Cerebellar nuclear complex (tissue), 1 donor: Measurements from ENCODE around the gene KLF13.
A peak's percentile ranks its signal among the peaks of the same experiment; 100 is the strongest.

Experiments
- DNase-seq, 2 experiments: peaks; one replicate each; lab custom pipeline; 2025; lab: John Stamatoyannopoulos, UW

The KLF13 gene

DNA sequence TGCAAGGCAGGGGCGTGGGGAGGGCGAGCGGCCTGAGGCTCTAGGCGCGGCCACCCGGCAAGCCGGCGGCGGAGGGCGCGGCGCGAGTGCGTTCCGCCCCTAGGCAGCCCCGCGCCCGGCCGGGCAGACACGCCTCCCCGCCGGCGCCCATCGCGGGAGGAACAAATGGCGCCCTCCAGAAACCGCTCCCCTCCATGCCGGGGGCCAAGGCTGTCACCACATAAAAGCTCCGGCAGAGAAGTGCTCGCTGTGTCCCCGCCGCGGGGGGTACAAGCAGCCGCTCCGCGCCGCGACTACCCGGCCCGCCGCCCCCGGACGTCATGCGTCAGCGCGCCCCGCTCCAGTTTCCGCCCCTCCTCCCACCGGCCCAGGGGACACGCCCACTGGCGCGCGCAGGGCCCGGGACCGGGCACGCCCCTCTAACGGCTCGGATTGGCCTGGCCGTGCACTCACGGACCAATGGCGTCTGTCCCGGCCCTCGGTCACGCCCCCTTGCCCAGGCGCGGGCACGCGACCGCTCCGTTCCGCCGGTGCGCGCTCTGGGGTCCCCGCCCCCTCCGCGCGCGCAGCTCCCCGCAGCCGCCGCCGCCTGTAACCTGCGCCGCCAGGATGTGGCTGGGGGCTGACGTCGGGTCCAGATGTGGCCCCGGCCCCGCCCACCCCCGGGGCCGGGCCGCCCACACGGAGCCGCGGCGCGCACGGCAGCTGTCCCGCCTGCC lies at the start of gene KLF13:
KLF13 (plus strand) TSS at position 680 of the 719 bp plus-strand sequence. CDS start 378 bp downstream, outside the sequence.
- peak; percentile 88 to 90 for DNase-seq

DNA sequence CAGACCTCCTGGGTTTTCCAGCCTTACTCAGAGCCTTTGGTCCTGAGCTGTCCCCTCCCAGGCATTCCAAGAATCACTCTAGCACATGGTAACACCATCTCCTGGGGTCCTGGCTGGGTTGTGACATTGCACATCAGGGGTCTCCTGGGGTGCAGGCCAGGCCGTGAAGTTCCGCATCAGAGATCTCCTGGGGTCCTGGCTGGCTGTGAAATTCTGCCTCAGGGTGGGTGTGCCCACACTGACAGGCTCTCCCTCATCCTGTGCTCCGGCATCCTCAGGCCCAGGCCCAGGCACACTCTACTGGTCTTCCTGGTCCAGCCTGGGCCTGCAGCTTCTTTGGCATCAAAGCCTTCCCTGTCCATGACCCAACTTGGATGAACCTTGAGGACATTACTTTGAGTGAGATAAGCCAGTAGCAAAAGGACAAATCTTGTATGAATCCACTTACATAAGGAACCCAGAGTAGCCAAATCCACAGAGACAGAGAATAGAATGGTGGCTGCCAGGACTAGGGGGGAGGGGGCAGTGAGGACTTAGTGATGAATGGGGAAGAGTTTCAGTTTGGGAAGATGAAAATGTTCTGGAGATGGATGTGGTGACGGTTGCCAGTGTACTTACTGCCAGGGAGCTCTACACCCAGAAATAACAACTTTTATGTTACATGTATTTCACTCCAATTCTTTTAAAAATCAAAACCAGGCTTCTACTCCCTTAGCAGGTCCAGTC lies 49.1 kb upstream of the KLF13 start:
- no peak for DNase-seq

DNA sequence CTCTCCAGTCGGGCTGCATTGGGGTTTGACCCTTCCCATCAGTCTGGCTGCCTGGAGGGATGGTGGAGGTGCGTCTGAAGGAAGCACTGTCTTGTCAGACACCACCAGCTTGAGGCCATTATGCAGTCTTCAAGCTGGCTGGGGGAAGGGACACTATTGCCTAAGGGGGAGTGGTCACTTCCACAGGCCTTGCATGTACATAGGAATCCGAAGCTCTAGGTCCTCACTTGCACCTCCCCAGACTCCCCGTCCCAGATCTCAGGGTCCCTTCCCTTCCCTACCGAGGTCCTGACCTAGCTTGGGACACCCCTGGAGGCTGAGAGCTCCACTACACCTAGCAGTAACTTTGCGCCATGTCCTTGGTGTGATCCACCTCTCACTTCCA lies 48.6 kb upstream of the KLF13 start:
- DNase-seq, result no peak

GRCh38 chr15:31278544-31279220 lies 48.0 kb upstream of the KLF13 start:
- DNase-seq, result no peak

DNA sequence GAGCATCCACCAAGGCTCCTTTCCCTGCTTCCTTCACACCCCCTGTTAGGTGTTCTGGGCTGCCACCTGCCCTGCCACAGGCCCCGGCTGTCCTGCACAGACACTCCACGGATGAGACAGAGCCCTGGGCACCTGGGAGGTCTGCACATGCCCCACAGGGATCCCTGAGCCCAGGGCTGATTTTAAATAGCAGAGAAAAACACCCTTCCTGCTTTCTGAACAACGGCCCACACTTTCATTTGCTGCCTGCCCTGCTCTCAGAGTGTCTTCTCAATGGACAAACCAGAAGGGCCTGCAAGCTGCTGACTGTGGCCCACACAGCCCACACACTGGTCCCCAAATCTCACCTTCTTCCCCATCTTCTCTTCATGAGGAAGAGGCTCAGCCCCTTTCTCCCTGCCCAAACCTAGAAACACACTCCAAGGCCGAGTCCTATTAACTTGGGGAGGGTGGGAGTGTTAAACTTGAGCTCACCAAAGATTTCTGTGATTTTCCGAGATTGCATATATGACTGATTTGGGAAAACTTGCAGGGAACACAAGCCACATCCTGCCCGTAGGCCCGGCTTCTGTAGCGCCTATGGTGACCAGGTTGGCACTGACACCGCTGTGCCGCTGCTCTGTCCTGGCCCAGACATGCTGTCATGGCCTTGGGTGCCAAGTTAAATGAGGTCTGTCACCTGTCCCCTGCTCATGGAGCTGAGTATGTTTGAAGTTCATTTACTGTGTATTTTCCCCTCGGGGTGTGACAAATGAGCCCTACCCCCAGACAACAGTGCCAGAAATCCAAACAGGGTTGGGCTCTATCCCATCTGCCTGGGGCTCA lies 47.2 kb upstream of the KLF13 start:
- peak in 1 of 2 experiments; percentile 34 for DNase-seq

GRCh38 chr15:31280046-31280830 lies 46.4 kb upstream of the KLF13 start:
- no peak for DNase-seq

DNA sequence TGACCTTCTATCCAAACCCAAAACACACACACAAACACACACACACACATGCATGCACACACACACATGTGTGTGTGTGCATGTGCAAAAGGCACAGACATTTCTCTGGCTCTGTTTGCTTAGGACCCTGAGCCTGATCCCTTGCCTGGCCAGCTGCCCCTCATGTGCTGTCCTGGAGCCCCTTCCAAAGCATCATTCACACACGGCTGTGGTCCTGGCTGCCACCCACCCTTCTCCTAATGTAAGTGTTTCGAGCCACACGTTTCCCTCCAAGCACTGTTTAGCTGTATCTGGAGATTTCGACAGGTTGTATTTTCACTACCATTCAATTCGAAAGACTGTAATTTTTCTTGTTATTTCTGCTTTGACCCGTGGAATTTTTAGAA lies 45.8 kb upstream of the KLF13 start:
- DNase-seq, result no peak

- DNase-seq, result no peak
Measured at GRCh38 chr15:31283043-31283442, 43.6 kb upstream of the KLF13 start.

DNA sequence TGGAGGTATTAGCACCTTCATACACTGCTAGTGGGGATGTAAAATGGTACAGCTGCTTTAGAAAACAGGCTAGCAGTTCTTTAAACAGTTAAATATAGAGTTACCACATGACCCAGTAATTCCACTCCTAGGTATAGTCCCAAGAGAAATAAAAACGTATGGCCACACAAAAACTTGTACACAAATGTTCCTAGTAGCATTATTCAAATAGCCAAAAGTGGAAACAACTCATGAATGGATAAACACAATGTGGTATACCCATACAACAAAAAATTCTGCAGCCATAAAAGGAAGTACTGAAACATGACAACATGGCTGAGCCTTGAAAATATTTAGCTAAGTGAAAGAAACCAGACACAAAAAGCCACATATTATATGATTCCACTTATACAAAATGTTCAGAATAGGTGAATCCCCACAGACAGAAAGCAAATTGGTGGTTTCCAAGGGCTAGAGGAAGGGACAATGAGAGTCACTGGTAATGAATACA lies 40.8 kb upstream of the KLF13 start:
- no peak for DNase-seq

- no peak for DNase-seq
Measured at GRCh38 chr15:31291048-31291578, 35.5 kb upstream of the KLF13 start.

DNA sequence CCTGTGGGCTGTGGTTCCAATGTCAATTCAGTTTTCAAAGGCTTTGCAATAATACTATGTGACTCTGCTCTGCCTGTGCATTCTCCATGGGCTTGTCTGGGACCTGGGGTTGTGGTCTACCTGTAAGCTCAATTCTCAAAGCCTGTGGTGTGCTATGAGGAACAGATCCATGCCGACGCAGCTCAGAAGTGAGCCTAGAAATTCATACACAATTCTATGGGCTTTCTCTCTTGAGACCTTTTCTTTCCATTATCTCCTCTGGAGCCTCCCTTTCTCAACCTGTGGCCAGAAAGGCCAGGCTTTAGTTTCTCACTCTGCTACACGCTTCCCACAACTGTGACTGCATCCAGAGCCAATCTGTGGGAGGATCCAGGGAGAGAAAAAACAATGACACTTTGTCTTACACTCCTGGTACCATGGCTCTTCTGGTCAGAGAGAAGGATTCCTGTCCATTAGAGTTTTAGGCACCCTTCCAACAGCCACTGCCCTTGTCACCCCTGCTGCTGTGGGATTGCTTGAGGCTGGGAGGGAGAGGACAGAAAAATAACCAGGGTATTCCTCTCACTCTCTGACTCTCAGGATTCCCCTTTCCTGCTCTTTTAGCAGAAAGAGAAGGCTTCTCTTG lies 34.1 kb upstream of the KLF13 start:
- no peak for DNase-seq

DNA sequence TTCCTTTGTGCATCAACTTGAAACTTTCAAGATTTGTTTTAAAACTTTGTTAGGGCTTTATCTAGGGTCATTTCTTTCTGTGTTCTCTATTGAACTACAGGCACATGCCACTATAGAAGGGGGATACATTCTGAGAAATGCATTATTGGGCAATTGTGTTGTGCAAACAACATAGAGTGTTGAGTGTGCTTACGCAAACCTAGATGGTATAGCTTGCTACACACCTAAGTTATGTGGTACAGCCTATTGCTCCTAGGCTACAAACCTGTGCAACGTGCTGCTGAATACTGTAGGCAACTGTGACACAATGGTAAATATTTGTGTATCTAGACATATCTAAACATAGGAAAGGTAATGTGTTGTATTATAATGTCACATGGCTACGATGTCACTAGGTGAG lies 33.0 kb upstream of the KLF13 start:
- DNase-seq, result no peak

- no peak for DNase-seq
Measured at GRCh38 chr15:31294067-31294466, 32.6 kb upstream of the KLF13 start.

- DNase-seq, result no peak
Measured at GRCh38 chr15:31295658-31296057, 31.0 kb upstream of the KLF13 start.

DNA sequence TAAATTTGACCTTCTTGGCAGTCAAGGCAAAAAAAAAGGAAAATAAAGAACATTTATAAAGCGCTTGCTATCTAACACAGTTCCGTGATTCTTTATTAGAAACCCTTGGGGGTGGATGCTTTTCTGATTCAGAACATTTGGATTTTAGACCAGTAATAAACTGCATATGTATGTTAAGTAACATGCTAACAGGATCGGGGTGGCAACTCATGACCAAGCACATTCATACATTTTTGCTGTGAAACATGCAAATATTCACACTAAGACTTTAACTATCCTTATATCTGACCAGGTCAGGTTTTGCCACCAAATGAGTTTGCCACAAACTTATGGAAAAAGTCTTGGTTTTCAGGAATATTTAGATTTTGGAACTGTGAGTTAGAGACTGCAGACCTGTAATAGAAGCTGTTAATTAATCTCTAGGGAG lies 30.4 kb upstream of the KLF13 start:
- DNase-seq, result no peak

GRCh38 chr15:31296646-31297574 lies 29.7 kb upstream of the KLF13 start:
- DNase-seq, result no peak

- no peak for DNase-seq
Measured at GRCh38 chr15:31297575-31298456, 28.8 kb upstream of the KLF13 start.

DNA sequence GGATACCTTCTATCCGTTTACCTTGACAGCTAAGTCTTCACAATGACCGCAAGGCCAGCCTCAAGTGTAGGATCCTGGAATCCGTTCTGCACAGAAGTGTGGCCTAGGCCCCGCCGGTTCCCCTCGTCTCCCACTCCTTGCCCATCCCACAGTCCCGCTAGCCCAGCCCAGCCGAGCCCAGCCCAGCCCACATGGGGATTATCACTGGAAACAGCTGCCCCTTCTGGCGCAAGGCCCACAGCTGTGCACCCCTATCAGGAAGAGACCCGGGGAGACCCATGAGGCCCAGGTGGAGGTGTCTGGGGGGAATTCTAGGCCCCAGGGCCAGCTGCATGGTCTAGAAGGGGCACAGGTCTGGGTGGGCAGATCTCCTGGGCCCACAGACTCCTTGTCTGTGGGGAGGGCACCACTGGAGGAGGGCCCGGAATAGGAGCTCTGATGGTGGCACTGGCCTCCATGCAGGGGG lies 27.9 kb upstream of the KLF13 start:
- DNase-seq, result no peak
